Activated CD4-positive, alpha-beta T cell treated with anti-CD3 and anti-CD28 coated beads, Interleukin-2, amount 10 ng/mL, durations not matched to agents 24 days and 14 days (primary cell): Measurements from ENCODE around the gene INSR. TPM values are rescaled to one million over a fixed set of nuclear protein-coding genes. Genes with fewer than 3 reads are reported as not detected.

Experiments
- DNase-seq: peaks from one replicate; pipeline ENCODE4 v3.0.0; 2022
- H3K27ac Mint-ChIP-seq: one replicate; pipeline ENCODE4 v1.8.0; 2022; ENCODE audit warnings: mild to moderate bottlenecking, mixed read lengths
- H3K27me3 Mint-ChIP-seq: one replicate; pipeline ENCODE4 v1.8.0; 2022; ENCODE audit warnings: mixed read lengths
- H3K36me3 Mint-ChIP-seq: one replicate; pipeline ENCODE4 v1.8.0; 2022; ENCODE audit warnings: low read depth, mild to moderate bottlenecking, mixed read lengths
- H3K4me1 Mint-ChIP-seq: one replicate; pipeline ENCODE4 v1.8.0; 2021; ENCODE audit warnings: mixed read lengths
- H3K4me3 Mint-ChIP-seq: one replicate; pipeline ENCODE4 v1.8.0; 2022; ENCODE audit warnings: mild to moderate bottlenecking, moderate library complexity, mixed read lengths
- H3K9me3 Mint-ChIP-seq: one replicate; pipeline ENCODE4 v1.8.0; 2021; ENCODE audit warnings: mixed read lengths
- intact Hi-C: fragments of 100-400 bp; cut with micrococcal nuclease; formaldehyde crosslinking; loops from one replicate; pipeline ENCODE4 v1.15.1; 2023
- total RNA-seq: library from RNA; stranded (reverse); gene quantifications from 2 replicates; pipeline ENCODE4 v1.2.3, GENCODE V29; 2022

The INSR gene
- total RNA-seq, 1 donor from 2014 or later: 1.9 TPM

DNA sequence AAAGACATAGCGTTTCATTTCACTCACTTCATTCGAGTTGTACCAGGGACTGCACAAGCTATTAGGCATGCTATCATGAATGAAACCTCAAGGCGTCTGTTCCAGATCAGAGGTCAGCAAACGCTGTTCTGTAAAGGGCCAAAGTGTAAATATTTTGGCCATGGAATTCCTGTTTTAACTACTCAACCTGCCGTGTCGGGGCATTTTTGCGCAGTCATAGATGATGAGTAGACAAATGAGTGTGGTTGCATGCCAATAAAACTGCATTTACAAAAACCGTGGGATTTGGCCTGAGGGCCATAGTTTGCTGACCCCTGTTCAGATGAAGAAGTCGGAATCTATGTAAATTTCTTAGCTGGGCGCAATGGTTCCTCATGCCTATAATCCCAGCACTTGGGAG is 6.5 kb downstream of the INSR start:
- peaks cover 2% of the 10 kb centered on the region for H3K4me1 Mint-ChIP-seq
- intact Hi-C loops: no loop called here
- H3K36me3 Mint-ChIP-seq: peaks cover 2% of the 10 kb centered on the region
- H3K4me3 Mint-ChIP-seq: no peak overlapping the region
- peaks cover 9% of the 10 kb centered on the region for H3K27me3 Mint-ChIP-seq
- no peak for DNase-seq
- no peaks in the 10 kb centered on the region for H3K9me3 Mint-ChIP-seq
- no peak overlapping the region for H3K27ac Mint-ChIP-seq

DNA sequence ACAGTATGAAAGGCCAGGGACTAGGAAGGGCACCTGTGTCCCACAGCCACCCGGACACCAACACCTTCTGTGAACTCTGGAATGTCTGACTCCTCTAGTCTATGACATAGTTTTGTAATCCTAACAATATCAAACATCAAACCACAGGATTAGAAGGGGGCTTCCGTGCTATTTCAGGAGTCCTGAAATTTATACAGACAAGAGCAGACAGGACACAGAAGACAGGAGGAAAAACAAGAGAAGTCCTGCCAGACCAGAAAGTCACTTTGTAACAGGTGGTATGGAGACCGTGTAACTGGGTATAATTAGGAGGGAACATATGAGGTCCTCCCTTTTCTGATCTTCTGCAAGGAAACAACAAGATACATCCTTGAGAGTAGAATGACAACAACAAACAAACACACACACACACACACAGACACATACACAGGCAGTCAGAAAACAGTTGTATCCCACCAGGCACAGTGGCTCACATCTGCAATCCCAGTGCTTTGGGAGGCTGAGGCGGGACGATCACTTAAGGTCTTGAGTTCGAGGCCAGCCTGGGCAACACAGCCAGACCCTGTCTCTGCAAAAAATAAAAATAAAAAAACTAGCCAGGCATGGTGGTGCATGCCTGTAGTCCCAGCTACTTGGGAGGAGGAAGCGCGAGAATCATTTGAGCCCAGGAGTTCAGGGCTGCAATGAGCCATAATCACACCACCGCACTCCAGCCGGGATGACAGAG is 13.1 kb downstream of the INSR start:
- Mint-ChIP-seq H3K36me3 (no peaks in the 10 kb centered on the region), H3K4me3 (no peak overlapping the region), H3K9me3 (no peaks in the 10 kb centered on the region), H3K27me3 (no peaks in the 10 kb centered on the region), H3K4me1 (no peaks in the 10 kb centered on the region), H3K27ac (no peak overlapping the region)
- DNase-seq: no peak
- intact Hi-C loops: no loop called here

DNA sequence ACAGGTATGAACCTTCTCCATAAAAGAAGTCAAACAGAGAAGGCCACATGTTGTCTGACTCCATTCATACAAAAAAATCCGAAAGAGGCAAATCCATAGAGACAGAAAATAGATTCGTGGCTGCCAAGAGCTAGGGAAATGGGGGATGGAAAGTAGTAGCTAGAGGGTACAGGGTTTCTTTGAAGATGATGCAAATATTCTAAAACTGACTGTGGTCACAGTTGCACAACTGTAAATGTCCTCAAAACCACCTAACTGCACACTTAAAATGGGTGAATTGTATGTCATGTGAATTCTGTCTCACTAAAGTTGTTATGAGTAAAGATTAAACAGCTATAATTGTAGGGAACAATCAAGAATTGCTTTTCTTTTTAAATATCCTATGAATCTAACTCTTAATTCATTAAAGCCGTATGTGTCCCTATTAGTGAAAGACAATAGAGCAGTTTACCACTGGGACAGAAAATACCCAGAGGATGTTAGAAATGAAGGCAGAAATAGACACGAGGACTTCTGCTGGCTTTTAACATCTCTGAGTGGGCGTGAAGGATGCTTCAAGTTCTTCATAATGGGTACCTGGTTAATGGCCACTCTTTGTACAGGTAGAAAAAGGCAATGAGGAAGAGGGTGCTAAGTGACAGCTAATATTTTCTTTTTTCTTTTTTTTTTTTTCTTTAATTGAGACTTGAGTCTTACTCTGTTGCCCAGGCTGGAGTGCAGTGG is 21.2 kb downstream of the INSR start:
- H3K9me3 Mint-ChIP-seq: no peaks in the 10 kb centered on the region
- no peak for DNase-seq
- H3K27ac Mint-ChIP-seq: no peak overlapping the region
- no peaks in the 10 kb centered on the region for H3K36me3 Mint-ChIP-seq
- intact Hi-C loops: no loop called here
- no peak overlapping the region for H3K4me3 Mint-ChIP-seq
- no peaks in the 10 kb centered on the region for H3K27me3 Mint-ChIP-seq
- H3K4me1 Mint-ChIP-seq: no peaks in the 10 kb centered on the region

- no peak overlapping the region for H3K4me3 Mint-ChIP-seq
- H3K27ac Mint-ChIP-seq: no peak overlapping the region
- intact Hi-C loops: no loop called here
- H3K9me3 Mint-ChIP-seq: no peaks in the 10 kb centered on the region
- no peak for DNase-seq
- no peaks in the 10 kb centered on the region for H3K4me1 Mint-ChIP-seq
- H3K36me3 Mint-ChIP-seq: no peaks in the 10 kb centered on the region
- no peaks in the 10 kb centered on the region for H3K27me3 Mint-ChIP-seq
Measured at GRCh38 chr19:7268705-7269098, 25.5 kb downstream of the INSR start.

DNA sequence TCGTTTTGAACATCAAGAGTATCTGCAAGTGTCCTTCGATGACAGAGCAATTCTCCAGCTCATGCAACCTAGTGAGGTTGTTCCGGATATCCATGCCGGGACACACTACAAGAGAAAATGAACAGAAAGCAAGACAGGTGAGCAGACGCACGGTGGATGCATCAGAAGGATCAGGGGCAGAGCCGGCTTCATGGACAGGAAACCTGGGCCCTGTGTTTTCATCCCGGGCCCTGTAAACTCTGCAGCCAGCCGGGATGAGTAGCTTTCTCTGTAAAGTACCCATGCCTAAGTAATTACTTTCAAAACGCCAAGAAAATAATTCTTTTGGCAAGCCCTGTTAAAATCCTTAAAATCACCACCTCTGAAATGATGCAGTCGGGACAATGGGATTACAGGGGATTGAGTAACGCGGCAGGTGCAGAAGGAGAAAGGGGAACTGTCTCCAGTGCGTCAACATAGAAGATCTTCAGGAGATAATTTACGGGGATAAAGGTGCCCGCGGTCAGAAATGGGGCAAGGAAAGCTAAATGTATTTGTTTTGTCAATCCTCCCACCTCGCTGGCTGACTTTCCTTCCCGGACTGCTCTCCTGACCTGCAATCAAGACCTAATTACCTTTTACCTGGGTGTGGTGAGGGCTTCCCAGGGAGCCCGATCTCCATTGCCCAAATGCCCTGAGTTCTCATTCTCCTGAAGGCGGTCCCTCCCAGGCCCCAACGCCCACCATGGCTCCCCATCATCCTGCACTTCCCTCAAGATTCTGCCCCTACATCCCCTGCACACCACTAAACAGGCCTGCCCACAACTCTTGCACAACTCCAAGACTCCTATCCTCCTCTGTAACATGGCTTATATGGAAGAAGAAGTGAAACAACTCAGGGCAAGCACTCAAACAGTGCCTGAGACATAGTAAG is 26.2 kb downstream of the INSR start:
- Mint-ChIP-seq H3K4me1 (no peaks in the 10 kb centered on the region), H3K27ac (no peak overlapping the region), H3K36me3 (no peaks in the 10 kb centered on the region), H3K9me3 (no peaks in the 10 kb centered on the region), H3K4me3 (no peak overlapping the region), H3K27me3 (no peaks in the 10 kb centered on the region)
- DNase-seq: no peak
- intact Hi-C loops: no loop called here

GRCh38 chr19:7266832-7267231 is 27.4 kb downstream of the INSR start:
- Mint-ChIP-seq H3K27me3 (no peaks in the 10 kb centered on the region), H3K36me3 (no peaks in the 10 kb centered on the region), H3K4me1 (no peaks in the 10 kb centered on the region), H3K4me3 (no peak overlapping the region), H3K9me3 (no peaks in the 10 kb centered on the region), H3K27ac (no peak overlapping the region)
- DNase-seq: no peak
- intact Hi-C loops: no loop called here

- no peaks in the 10 kb centered on the region for H3K9me3 Mint-ChIP-seq
- intact Hi-C loops: no loop called here
- no peak for DNase-seq
- H3K27me3 Mint-ChIP-seq: no peaks in the 10 kb centered on the region
- H3K27ac Mint-ChIP-seq: no peak overlapping the region
- no peak overlapping the region for H3K4me3 Mint-ChIP-seq
- no peaks in the 10 kb centered on the region for H3K4me1 Mint-ChIP-seq
- no peaks in the 10 kb centered on the region for H3K36me3 Mint-ChIP-seq
Measured at GRCh38 chr19:7265963-7266362, 28.3 kb downstream of the INSR start.

DNA sequence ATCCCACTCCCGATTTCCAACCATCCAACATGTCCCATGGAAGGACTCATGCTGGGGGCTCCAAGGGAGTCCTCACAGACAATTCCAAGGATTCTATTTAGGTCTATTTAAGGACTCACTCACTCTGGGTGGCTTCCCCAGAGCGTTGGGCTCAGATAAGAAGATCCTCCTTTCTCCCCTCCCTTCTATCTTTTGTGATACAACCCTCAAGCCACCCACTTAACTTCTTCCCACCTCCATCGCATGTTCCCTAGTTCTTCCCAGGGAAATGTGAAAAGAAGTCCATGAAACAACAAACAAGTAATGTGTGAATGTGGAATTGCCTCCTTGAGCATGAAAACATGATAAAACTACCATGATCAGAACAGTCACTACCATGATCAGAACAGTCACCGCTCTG is 29.4 kb downstream of the INSR start:
- Mint-ChIP-seq H3K4me1 (no peaks in the 10 kb centered on the region), H3K4me3 (no peak overlapping the region), H3K27ac (no peak overlapping the region), H3K27me3 (no peaks in the 10 kb centered on the region), H3K36me3 (no peaks in the 10 kb centered on the region), H3K9me3 (no peaks in the 10 kb centered on the region)
- intact Hi-C loops: no loop called here
- no peak for DNase-seq

- H3K4me3 Mint-ChIP-seq: no peak overlapping the region
- H3K36me3 Mint-ChIP-seq: no peaks in the 10 kb centered on the region
- no peaks in the 10 kb centered on the region for H3K4me1 Mint-ChIP-seq
- H3K9me3 Mint-ChIP-seq: no peaks in the 10 kb centered on the region
- intact Hi-C loops: no loop called here
- H3K27me3 Mint-ChIP-seq: no peaks in the 10 kb centered on the region
- H3K27ac Mint-ChIP-seq: no peak overlapping the region
- no peak for DNase-seq
Measured at GRCh38 chr19:7263521-7263920, 30.7 kb downstream of the INSR start.

- Mint-ChIP-seq H3K9me3 (no peaks in the 10 kb centered on the region), H3K27ac (no peak overlapping the region), H3K4me1 (no peaks in the 10 kb centered on the region), H3K4me3 (no peak overlapping the region), H3K27me3 (no peaks in the 10 kb centered on the region), H3K36me3 (no peaks in the 10 kb centered on the region)
- intact Hi-C loops: no loop called here
- no peak for DNase-seq
Measured at GRCh38 chr19:7263066-7263465, 31.1 kb downstream of the INSR start.

GRCh38 chr19:7262470-7262869 is 31.7 kb downstream of the INSR start:
- no peaks in the 10 kb centered on the region for H3K27me3 Mint-ChIP-seq
- H3K9me3 Mint-ChIP-seq: no peaks in the 10 kb centered on the region
- H3K27ac Mint-ChIP-seq: no peak overlapping the region
- intact Hi-C loops: no loop called here
- no peak for DNase-seq
- no peaks in the 10 kb centered on the region for H3K4me1 Mint-ChIP-seq
- no peak overlapping the region for H3K4me3 Mint-ChIP-seq
- no peaks in the 10 kb centered on the region for H3K36me3 Mint-ChIP-seq

- intact Hi-C loops: no loop called here
- H3K4me1 Mint-ChIP-seq: no peaks in the 10 kb centered on the region
- no peaks in the 10 kb centered on the region for H3K36me3 Mint-ChIP-seq
- DNase-seq: no peak
- no peaks in the 10 kb centered on the region for H3K27me3 Mint-ChIP-seq
- H3K4me3 Mint-ChIP-seq: no peak overlapping the region
- H3K9me3 Mint-ChIP-seq: no peaks in the 10 kb centered on the region
- no peak overlapping the region for H3K27ac Mint-ChIP-seq
Measured at GRCh38 chr19:7260161-7260560, 34.1 kb downstream of the INSR start.

DNA sequence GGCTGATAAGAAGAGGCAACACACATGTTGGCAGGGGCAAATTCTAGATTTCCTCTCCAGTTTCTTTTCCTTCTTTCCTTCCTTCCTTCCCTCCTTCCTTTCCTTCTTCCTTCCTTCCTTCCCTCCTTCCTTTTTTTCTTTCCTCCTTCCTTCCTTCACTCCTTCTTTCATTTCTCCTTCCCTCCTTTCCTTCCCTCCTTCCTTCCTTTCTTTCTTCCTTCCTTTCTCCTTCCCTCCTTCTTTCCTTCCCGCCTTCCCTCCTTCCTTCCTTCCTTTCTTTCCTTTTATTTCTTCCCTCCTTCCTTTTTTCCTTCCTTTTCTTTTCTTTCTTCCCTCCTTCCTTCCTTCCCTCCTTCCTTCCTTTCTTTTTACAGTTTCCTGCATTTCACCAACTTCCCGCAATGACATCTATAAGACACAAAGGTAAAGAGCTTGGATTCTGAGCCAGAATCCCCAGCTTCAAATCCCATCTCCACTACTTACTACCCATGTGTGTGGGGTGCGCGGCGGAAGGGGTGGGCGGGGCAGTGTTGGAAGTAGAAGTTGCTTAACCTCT is 35.3 kb downstream of the INSR start:
- H3K4me3 Mint-ChIP-seq: no peak overlapping the region
- no peak overlapping the region for H3K27ac Mint-ChIP-seq
- no peaks in the 10 kb centered on the region for H3K36me3 Mint-ChIP-seq
- intact Hi-C loops: no loop called here
- H3K4me1 Mint-ChIP-seq: no peaks in the 10 kb centered on the region
- H3K27me3 Mint-ChIP-seq: no peaks in the 10 kb centered on the region
- no peaks in the 10 kb centered on the region for H3K9me3 Mint-ChIP-seq
- no peak for DNase-seq
